GM23338 (cell line): ENCODE data around the gene FNDC11. TPM values are rescaled to one million over a fixed set of nuclear protein-coding genes. Genes with fewer than 3 reads are reported as not detected.

Experiments used
- ATAC-seq: fragments of 200-7000 bp; cut with Tn5 transposase; 3 replicates; pipeline ENCODE4 v1.9.1; 2020
- DNase-seq: peaks from one replicate; pipeline ENCODE4 v3.0.0-alpha.2; 2015; ENCODE audit warnings: low spot score
- H2AFZ ChIP-seq: fragments of 200-600 bp; sonication (generic); 2 replicates; pipeline ENCODE4 v1.8.0; 2016; ENCODE audit warnings: antibody characterized with exemption, mild to moderate bottlenecking, moderate library complexity
- H3F3A ChIP-seq: fragments of 200-600 bp; sonication (generic); replicated peaks from 2 replicates; pipeline ENCODE4 v1.8.0; 2017; ENCODE audit warnings: antibody characterized with exemption, mixed run types, low read depth
- H3K27ac ChIP-seq: fragments of 200-600 bp; sonication (generic); 2 replicates; pipeline ENCODE4 v1.6.1; 2016; ENCODE audit warnings: low read depth
- H3K27me3 ChIP-seq: fragments of 200-600 bp; sonication (generic); 2 replicates; pipeline ENCODE4 v1.8.0; 2016; ENCODE audit warnings: mild to moderate bottlenecking, mixed run types, moderate library complexity; ENCODE audit not compliant: insufficient read depth
- H3K36me3 ChIP-seq: fragments of 200-600 bp; sonication (generic); 2 replicates; pipeline ENCODE4 v1.8.0; 2016; ENCODE audit warnings: mild to moderate bottlenecking; ENCODE audit not compliant: insufficient read depth
- H3K4me1 ChIP-seq: fragments of 200-600 bp; sonication (generic); 2 replicates; pipeline ENCODE4 v1.8.0; 2016; ENCODE audit warnings: mild to moderate bottlenecking, moderate library complexity; ENCODE audit not compliant: insufficient read depth
- H3K4me2 ChIP-seq: fragments of 200-600 bp; sonication (generic); 2 replicates; pipeline ENCODE4 v1.7.1; 2017; ENCODE audit warnings: mixed run types
- H3K4me3 ChIP-seq: fragments of 200-600 bp; sonication (generic); 2 replicates; pipeline ENCODE4 v1.6.1; 2016; ENCODE audit warnings: mixed run types
- H3K79me2 ChIP-seq: fragments of 200-600 bp; sonication (generic); replicated peaks from 2 replicates; pipeline ENCODE4 v1.8.0; 2017; ENCODE audit warnings: mild to moderate bottlenecking; ENCODE audit not compliant: insufficient read depth
- H3K9me2 ChIP-seq: fragments of 200-600 bp; sonication (generic); 2 replicates; pipeline ENCODE4 v1.8.0; 2017; ENCODE audit not compliant: insufficient read depth
- H4K20me1 ChIP-seq: fragments of 200-600 bp; sonication (generic); replicated peaks from 2 replicates; pipeline ENCODE4 v1.8.0; 2017; ENCODE audit warnings: mild to moderate bottlenecking; ENCODE audit not compliant: insufficient read depth
- H3K27ac Mint-ChIP-seq: 2 replicates; pipeline ENCODE4 v1.8.0; 2020; ENCODE audit warnings: inconsistent platforms, mild to moderate bottlenecking, moderate library complexity, mixed read lengths
- H3K27me3 Mint-ChIP-seq: 3 replicates; pipeline ENCODE4 v1.8.0; 2022; ENCODE audit warnings: low read depth, mild to moderate bottlenecking, moderate library complexity, mixed read lengths, inconsistent platforms; ENCODE audit not compliant: insufficient read depth, poor library complexity
- H3K36me3 Mint-ChIP-seq: 3 replicates; pipeline ENCODE4 v1.8.0; 2021; ENCODE audit warnings: low read depth, mild to moderate bottlenecking, inconsistent platforms, moderate library complexity, mixed read lengths
- H3K4me1 Mint-ChIP-seq: 3 replicates; pipeline ENCODE4 v1.8.0; 2020; ENCODE audit warnings: mild to moderate bottlenecking, inconsistent platforms, mixed read lengths
- H3K4me3 Mint-ChIP-seq: 3 replicates; pipeline ENCODE4 v1.8.0; 2021; ENCODE audit warnings: moderate library complexity, mild to moderate bottlenecking, inconsistent platforms, mixed read lengths
- H3K9me3 Mint-ChIP-seq: 3 replicates; pipeline ENCODE4 v1.8.0; 2020; ENCODE audit warnings: moderate library complexity, mild to moderate bottlenecking, inconsistent platforms, mixed read lengths
- CREB1 ChIP-seq: fragments of 250-450 bp; sonication (Bioruptor Pico); IDR thresholded peaks from 2 replicates; pipeline ENCODE4 v1.5.0; 2020; ENCODE audit warnings: low read depth, mild to moderate bottlenecking, moderate library complexity
- CTCF ChIP-seq, 2 experiments: fragments of 200-600 bp in 1 of 2; sonication (generic) in 1 of 2; conservative IDR thresholded peaks; 2 replicates each; pipeline versions ENCODE4 v1.5.1 to v1.6.1; 2016 to 2017; ENCODE audit warnings: antibody characterized with exemption in 2 of 2, low read depth in 2 of 2, mild to moderate bottlenecking in 2 of 2, moderate library complexity in 1 of 2
- ETS1 ChIP-seq: IDR thresholded peaks from 2 replicates; pipeline ENCODE4 v1.6.1; 2016; ENCODE audit warnings: antibody characterized with exemption
- EZH2 ChIP-seq: fragments of 200-600 bp; sonication (generic); IDR thresholded peaks from one replicate; pipeline ENCODE4 v1.8.0; 2017; ENCODE audit warnings: antibody characterized with exemption, mild to moderate bottlenecking, low read depth; ENCODE audit not compliant: unreplicated experiment
- EZH2phosphoT487 ChIP-seq: fragments of 200-600 bp; sonication (generic); IDR thresholded peaks from one replicate; pipeline ENCODE4 v1.8.1; 2018; ENCODE audit warnings: antibody characterized with exemption; ENCODE audit not compliant: unreplicated experiment
- JUNB ChIP-seq: IDR thresholded peaks from one replicate; pipeline ENCODE4 v1.6.1; 2016; ENCODE audit warnings: antibody characterized with exemption; ENCODE audit not compliant: unreplicated experiment
- NANOG ChIP-seq: IDR thresholded peaks from 2 replicates; pipeline ENCODE4 v1.6.1; 2016; ENCODE audit warnings: antibody characterized with exemption, borderline replicate concordance
- POLR2AphosphoS5 ChIP-seq: IDR thresholded peaks from 2 replicates; pipeline ENCODE4 v1.6.1; 2016; ENCODE audit warnings: antibody characterized with exemption, low read depth
- REST ChIP-seq: IDR thresholded peaks from one replicate; pipeline ENCODE4 v1.6.1; 2018; ENCODE audit warnings: antibody characterized with exemption; ENCODE audit not compliant: unreplicated experiment
- STAT1 ChIP-seq: IDR thresholded peaks from one replicate; pipeline ENCODE4 v1.6.1; 2016; ENCODE audit warnings: antibody characterized with exemption; ENCODE audit not compliant: unreplicated experiment
- ZNF114 ChIP-seq: fragments of 250-450 bp; sonication (Bioruptor Pico); IDR thresholded peaks from 2 replicates; pipeline ENCODE4 v1.5.0; 2020; ENCODE audit warnings: mild to moderate bottlenecking, moderate library complexity
- ZNF331 ChIP-seq: fragments of 250-450 bp; sonication (Bioruptor Pico); IDR thresholded peaks from 2 replicates; pipeline ENCODE4 v1.5.0; 2020; ENCODE audit warnings: low read depth, mild to moderate bottlenecking, moderate library complexity
- ZNF462 ChIP-seq: fragments of 250-450 bp; sonication (Bioruptor Pico); IDR thresholded peaks from 2 replicates; pipeline ENCODE4 v1.5.0; 2020; ENCODE audit warnings: mild to moderate bottlenecking, moderate library complexity
- polyA plus RNA-seq: library from polyadenylated mRNA; unstranded; fragments of >200 nt; fragmentation: Nextera tagmentation; extraction: Ambion mirVana; gene quantifications from 2 replicates; pipeline ENCODE4 v1.2.1, GENCODE V29; 2016
- total RNA-seq: library from RNA; depleted of rRNA; stranded (reverse); fragments of >200 nt; shearing (Covaris generic); gene quantifications from 2 replicates; pipeline ENCODE4 v1.2.3, GENCODE V29; 2014

FNDC11 gene
- total and polyA plus RNA-seq, 2 experiments from 2014 or later = 3.4 to 5.3 TPM

- TF ChIP-seq REST = no peak
- TF ChIP-seq ETS1 = no peak
- TF ChIP-seq ZNF331 (CRISPR knock-in tag) = no peak
- no peak for TF ChIP-seq JUNB
- no peak for TF ChIP-seq NANOG
- TF ChIP-seq POLR2AphosphoS5 = no peak
- TF ChIP-seq CREB1 = no peak
- no peak for TF ChIP-seq CTCF (conservative IDR thresholded peaks at IDR 0.05; ENCODE audit: low read depth in 2 of 2)
- no peak for TF ChIP-seq STAT1
Measured at GRCh38 chr20:63542031-63542559, 11.9 kb upstream of the FNDC11 start (continued).

- Histone ChIP-seq H3K27ac (no peak overlapping the region), H3K27me3 (no peaks in the 10 kb centered on the region), H3K36me3 (no peaks in the 10 kb centered on the region), H2AFZ (no peak overlapping the region), H3K4me2 (no peak overlapping the region), H3K4me3 (no peak overlapping the region), H3F3A (no peaks in the 10 kb centered on the region), H3K4me1 (no peaks in the 10 kb centered on the region), H4K20me1 (no peaks in the 10 kb centered on the region), H3K79me2 (no peaks in the 10 kb centered on the region), H3K9me2 (no peaks in the 10 kb centered on the region)
- peaks cover 4% of the 10 kb centered on the region; the same call in 1 of the 3 replicates for H3K36me3 Mint-ChIP-seq
- H3K27me3 Mint-ChIP-seq = peaks cover 9% of the 10 kb centered on the region
- DNase-seq (no peak), ATAC-seq (no peak)
- TF ChIP-seq NANOG (no peak), ZNF462 (CRISPR knock-in tag) (no peak), EZH2 (no peak), ZNF331 (CRISPR knock-in tag) (no peak), EZH2phosphoT487 (no peak), CREB1 (no peak), ZNF114 (CRISPR knock-in tag) (no peak)
- no peak overlapping the region for H3K27ac Mint-ChIP-seq
- peaks cover 6% of the 10 kb centered on the region; the same call in 1 of the 3 replicates for H3K4me1 Mint-ChIP-seq
- H3K4me3 Mint-ChIP-seq = no peak overlapping the region
- H3K9me3 Mint-ChIP-seq = no peaks in the 10 kb centered on the region; the same call in 2 of the 3 replicates
Measured at GRCh38 chr20:63542696-63543095, 11.3 kb upstream of the FNDC11 start.
